ENCODE data around the gene MFSD12.
"Not testable (repeated sequence)": the region's sequence is repeated elsewhere in the genome, so short reads cannot be mapped to it uniquely, and the experiment has no call there.

Gene MFSD12

GRCh38 chr19:3508771-3509535, 48.4 kb downstream of the MFSD12 start:
- H3K4me3 ChIP-seq (ENCODE audit: low read depth, low read length): no peak overlapping the region

GRCh38 chr19:3508121-3508661, 49.2 kb downstream of the MFSD12 start:
- H3K4me3 ChIP-seq (ENCODE audit: low read depth, low read length): not testable (repeated sequence)

GRCh38 chr19:3507371-3508120, 49.8 kb downstream of the MFSD12 start:
- peak overlapping the region; percentile 69 for H3K4me3 ChIP-seq (ENCODE audit: low read depth, low read length)

GRCh38 chr19:3506384-3507340, 50.7 kb downstream of the MFSD12 start:
- peak overlapping the region; percentile 69 for H3K4me3 ChIP-seq (ENCODE audit: low read depth, low read length)

- H3K4me3 ChIP-seq (ENCODE audit: low read depth, low read length): peak within 1 kb of the TSS; percentile 69
Measured at GRCh38 chr19:3505598-3506383, 51.6 kb downstream of the MFSD12 start, which contains the start of gene FZR1. FZR1 (plus strand) TSS chr19:3506311; CDS start chr19:3522990, 16,679 bp downstream.

- no peak overlapping the region for H3K4me3 ChIP-seq (ENCODE audit: low read depth, low read length)
Measured at GRCh38 chr19:3504735-3505134, 52.7 kb downstream of the MFSD12 start.

GRCh38 chr19:3503036-3503572, 54.3 kb downstream of the MFSD12 start:
- H3K4me3 ChIP-seq (ENCODE audit: low read depth, low read length): no peak overlapping the region

GRCh38 chr19:3501780-3502179, 55.6 kb downstream of the MFSD12 start:
- no peak overlapping the region for H3K4me3 ChIP-seq (ENCODE audit: low read depth, low read length)

GRCh38 chr19:3500429-3501101, 56.8 kb downstream of the MFSD12 start, which contains the start of gene DOHH:
DOHH (minus strand) TSS chr19:3500674; CDS start chr19:3496814, 3,860 bp downstream.
- peak within 1 kb of the TSS; percentile 99 for H3K4me3 ChIP-seq (ENCODE audit: low read depth, low read length)

- peak overlapping the region; percentile 99 for H3K4me3 ChIP-seq (ENCODE audit: low read depth, low read length)
Measured at GRCh38 chr19:3499738-3500428, 57.5 kb downstream of the MFSD12 start.

GRCh38 chr19:3497757-3498520, 59.4 kb downstream of the MFSD12 start:
- no peak overlapping the region for H3K4me3 ChIP-seq (ENCODE audit: low read depth, low read length)

- no peak overlapping the region for H3K4me3 ChIP-seq (ENCODE audit: low read depth, low read length)
Measured at GRCh38 chr19:3496392-3497273, 60.8 kb downstream of the MFSD12 start.

GRCh38 chr19:3494559-3494958, 62.8 kb downstream of the MFSD12 start:
- no peak overlapping the region for H3K4me3 ChIP-seq (ENCODE audit: low read depth, low read length)
